ENCODE measurements around the gene SH3RF3.

Gene SH3RF3

DNA sequence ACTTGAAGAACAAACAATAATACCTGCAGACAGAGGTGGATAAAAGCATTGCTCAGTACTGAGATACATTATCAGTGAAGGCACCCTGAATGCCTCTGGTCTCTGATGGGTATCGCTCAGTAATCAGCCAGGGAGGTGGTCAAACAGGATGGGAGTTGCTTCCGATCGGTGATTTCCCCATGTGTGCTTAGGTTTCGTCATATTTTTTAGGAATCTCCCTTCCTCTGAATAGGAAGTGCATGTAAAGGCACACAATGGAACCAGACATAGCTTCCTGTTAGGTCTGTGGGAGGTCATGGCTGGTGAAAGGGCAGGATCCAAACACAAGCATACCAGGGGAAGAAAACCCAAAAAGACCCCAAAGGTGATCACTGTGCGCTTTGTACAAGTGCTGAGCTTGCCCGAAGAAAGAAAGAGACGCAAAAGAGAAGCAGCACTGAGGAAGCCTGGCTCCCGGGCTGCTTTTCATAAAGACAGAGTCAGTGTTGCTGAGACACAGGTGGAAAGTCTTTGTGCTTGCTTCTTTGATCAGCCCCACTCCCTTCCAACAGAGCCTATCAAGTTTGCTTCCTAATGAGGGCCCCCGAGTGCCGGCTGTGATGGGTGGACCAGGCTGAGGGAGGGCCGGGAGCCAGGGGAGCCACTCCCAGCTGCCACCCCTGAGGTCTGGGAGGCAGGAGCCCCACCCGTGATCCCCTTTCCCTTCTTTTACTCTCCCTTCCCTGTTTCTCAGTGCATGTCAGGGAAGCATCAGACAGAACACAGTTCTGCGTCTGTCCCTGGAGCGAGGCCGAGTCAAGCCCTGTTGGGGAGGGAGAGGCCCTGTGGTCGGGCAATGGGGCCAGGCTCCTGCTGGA lies 138.2 kb downstream of the SH3RF3 start:
- DNase-seq, result no peak

GRCh38 chr2:109268916-109269315 lies 139.9 kb downstream of the SH3RF3 start:
- no peak for DNase-seq

DNA sequence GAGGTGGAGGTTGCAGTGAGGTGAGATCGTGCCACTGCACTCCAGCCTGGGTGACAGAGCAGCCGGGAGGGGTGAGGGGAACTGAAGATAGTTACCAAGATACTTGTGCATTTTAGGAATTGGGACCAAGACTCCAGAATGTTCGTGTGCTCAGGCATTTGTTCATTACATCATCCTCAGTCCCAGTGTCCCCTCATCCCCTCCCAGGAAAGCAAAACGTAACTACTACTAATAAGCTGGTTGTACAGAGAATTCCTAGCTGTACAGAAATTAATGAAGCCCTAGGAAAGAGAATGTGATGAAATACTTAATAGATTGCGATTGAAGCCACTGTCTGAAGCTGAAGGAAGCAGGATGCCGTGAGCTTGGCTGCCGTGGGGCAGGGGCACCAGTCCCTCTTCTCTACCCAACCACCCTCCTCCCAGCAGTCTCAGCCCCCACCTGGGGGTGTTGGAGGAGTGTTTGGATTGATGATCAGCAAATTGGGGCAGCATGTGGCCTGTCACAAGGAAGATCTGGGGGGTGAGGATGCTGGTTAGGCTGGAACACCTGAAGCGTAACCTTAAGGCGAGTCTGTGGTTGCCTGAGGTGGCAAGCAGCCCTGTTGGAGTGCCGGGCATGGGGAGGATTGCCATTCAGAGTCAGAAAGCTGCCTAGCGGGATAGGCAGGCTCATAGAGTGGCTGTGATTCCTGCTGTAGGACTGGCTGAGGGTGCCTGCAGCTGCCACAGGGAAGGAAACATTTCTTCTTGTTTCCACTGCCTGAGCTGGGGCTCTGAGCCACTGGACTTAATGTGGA lies 140.9 kb downstream of the SH3RF3 start:
- no peak for DNase-seq

DNA sequence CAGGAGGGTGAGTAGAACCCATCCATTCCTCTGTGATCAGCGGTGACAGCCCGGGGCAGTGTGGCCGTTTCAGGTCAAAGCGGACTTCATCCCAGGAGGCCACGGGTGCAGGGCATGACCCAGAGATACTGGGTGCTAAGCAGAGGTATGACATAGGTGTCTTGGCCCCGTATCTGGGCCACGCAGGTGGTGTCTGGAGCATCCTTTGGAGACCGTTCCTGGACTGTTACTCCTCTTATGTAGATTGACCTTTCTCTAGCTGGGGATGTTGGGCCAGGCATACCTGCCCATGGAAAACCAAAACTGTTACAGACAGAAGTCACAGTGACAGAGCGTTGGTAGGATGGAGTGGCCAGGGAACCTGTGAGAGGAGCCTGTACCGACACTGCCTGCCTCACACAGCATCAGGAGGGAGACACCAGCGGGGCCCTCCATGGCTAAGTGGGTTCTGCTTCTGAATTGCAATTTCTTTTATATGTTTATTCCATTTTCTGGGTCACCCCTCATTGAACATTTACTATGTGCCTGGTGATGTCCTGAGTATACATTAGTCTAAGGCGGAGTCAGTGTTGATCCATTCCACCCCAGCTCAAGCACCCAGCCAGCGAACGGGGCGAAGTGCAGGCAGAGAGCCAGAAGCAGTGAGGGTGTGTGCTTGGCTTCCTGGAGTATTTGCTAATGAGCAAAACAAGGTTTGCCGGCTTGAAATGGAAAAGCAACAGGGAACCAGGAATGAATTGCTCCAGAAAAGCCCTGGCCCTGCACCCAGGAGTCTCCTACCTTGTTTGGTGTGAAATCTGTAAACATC lies 141.7 kb downstream of the SH3RF3 start:
- no peak for DNase-seq

- DNase-seq, result no peak
Measured at GRCh38 chr2:109271920-109272319, 142.9 kb downstream of the SH3RF3 start.

DNA sequence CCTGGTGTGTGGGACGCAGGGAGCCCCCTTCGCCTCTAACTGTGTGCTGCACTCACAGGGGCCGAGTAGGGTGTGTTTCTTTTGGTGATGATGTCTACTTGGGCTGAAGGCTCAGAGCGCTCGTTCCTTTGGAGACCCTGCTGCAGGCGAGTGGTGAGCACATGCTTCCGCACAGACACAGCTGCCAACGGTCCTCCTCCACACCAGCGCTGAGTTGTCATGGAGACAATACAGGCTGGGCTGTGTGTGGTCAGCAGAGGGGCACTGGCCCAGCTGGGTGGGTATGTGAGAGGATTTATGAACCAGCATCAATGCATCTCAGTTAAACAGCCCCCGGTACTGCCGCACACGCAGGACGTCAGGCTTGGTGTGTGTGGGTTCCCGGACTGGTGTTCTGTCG lies 143.5 kb downstream of the SH3RF3 start:
- no peak for DNase-seq

GRCh38 chr2:109275120-109276012 lies 146.4 kb downstream of the SH3RF3 start:
- DNase-seq, result no peak

DNA sequence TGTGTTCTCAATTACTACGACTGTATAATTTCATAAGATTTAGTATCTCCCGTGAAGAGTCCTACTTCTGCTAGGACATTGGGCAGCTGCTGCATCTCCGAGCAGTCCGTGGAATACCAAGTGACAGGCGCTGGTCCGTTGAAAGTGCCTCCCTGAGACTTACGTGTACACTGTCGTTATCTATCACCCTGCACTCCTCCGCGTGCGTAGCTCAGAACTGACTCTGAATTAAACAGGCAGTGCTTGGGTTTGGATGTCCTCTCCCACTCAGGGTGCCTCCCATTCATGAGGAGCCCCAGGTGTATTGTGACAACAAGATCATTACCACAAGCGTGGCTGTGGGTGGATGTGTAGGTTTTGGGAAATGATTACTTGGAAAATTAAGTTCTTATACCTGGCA lies 148.4 kb downstream of the SH3RF3 start:
- DNase-seq, result no peak

DNA sequence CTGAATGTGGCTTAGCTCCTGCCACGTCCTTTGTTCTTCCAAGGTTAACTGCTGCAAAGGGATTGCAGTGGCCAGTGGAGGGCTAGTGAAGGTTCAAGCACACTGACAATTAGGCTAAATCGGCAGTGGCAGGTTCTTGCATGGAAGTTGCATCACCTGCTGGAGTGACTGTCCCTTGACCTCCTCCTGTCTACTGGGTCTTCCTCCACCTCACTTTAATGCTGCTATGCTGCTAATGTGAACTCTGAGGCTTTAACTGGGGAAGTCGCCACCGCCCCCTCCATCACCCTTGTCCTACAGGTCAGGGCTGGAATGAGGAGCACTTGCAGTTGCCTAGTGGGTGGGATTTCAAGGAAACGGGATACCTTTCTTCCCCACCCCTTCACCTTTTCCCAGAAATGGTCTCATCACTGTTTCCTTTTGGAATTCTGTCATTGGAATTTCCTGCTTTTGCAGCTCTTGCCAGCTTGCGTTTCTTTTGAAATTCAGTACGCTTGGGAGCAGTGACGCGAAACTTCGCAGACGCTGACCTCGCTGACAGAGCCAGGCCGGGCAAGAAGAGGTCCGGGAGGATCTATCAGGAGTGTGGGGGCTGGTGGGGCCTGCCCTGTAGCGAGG lies 150.3 kb downstream of the SH3RF3 start:
- no peak for DNase-seq

DNA sequence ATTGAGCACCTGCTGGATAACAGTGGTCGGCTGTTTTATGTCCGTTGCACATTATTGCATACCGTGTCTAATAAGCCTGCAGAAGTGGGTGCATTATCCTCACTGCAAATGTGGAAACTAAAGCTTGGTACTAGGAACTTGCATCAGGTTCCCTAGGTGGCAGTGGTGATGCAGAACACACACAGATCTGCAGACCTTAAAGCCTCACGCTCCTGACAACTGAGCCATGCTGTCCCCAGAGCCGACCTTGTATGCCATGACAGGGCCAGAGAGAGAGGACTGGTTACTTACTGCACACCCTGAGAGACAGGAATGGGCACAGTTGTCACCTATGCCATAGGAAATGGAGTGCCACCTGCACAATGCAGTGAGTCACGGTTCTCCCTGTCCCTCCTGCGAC lies 151.8 kb downstream of the SH3RF3 start:
- no peak for DNase-seq

DNA sequence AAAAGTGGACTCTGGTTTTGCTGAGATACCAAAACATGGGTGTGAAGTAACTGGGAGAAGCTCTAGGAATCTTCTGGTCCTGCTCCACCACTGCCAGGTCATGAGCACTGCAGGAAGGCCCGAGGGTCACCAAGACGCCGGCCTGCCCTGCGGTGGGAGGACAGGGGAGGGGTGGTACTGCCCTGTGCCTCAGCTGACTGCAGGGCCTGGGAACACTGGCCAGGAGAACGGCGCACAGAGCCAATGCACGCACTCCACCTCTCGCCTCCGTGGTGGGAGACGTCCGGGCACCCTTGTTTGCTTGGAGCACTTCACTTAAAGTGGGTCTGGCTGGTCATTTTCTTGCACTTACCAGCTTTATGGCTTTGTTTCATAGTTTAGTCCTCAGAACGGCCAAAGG lies 153.4 kb downstream of the SH3RF3 start:
- DNase-seq, result no peak

GRCh38 chr2:109282865-109283264 lies 153.9 kb downstream of the SH3RF3 start:
- DNase-seq, result no peak

GRCh38 chr2:109284826-109285225 lies 155.8 kb downstream of the SH3RF3 start:
- DNase-seq, result no peak

DNA sequence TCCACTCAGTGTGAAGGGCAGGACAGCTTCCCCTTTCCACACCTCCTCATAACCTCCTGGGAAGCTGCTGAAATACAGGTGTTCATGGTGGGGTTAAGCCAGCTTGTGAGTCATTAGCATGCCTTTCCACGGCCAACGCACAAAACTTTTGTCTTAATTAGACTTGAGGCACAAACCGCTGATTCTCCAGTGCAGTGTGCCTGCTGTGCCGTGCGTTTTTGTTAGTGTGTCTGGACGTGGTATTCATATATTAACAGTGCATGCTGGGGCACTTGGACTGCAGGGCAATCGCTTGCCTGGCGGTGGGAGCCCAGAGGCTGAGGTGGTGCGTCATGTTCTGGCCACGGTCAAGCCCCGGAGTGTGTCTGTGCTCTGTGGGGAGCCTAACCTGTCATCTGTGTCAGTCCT lies 156.2 kb downstream of the SH3RF3 start:
- DNase-seq, result no peak

- no peak for DNase-seq
Measured at GRCh38 chr2:109287413-109287812, 158.4 kb downstream of the SH3RF3 start.

DNA sequence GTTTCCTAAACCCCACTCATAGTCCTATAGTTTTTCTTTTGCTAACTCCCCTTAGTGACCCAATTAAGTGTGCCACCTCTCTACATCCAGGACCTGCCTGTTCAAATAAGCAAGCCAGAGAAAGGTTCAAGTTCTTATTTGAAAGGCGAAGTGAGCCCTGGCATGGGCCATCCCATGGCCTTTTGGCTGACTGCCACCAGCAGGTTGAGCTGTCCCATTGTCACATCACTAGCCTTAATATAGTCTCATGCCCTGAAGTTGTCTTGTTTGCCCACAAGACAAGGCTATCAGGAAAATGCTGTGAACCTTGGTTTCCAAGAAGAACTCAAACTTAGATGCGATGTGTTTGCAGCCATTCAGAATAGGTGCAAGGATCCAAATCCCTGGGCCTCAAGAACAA lies 158.8 kb downstream of the SH3RF3 start:
- no peak for DNase-seq

DNA sequence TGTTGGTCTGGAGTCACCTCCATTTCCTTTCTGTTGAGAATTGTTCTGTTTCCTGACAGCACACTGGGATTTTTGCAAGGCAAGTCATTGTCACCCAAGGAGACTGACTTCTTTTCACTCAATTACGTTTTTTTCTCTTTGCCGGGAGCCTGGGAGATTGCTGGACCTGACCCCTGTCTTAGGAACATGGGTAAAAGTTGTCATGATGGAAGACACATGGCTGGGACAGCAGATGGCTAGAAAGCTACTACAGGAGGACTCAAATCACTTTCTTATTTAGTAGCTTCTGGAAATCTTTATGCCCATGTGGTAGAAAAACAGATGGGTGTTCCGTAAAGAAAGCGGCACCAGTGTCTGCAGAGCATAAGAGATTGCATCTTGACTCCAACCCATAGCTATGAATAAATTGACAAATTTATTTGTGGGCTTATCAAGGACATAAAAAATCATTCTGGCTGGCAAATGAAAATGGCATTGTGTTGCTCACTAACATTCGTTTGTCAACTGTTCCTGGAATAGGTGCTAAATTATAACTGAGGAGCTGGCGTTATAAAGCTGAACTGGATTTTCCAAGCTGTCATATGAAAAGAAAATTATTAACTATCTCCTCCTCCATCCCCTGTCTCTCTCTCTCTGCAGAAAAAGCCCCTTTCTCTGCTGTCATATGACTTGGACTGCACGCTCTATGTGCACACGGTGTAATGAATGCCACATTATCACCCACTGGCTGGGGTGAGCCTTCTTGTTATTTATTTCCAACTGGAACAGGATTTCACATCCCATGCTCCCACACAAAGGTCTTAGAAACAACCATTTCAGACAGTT lies 159.8 kb downstream of the SH3RF3 start:
- DNase-seq, result no peak

GRCh38 chr2:109289504-109290222 lies 160.7 kb downstream of the SH3RF3 start:
- no peak for DNase-seq

DNA sequence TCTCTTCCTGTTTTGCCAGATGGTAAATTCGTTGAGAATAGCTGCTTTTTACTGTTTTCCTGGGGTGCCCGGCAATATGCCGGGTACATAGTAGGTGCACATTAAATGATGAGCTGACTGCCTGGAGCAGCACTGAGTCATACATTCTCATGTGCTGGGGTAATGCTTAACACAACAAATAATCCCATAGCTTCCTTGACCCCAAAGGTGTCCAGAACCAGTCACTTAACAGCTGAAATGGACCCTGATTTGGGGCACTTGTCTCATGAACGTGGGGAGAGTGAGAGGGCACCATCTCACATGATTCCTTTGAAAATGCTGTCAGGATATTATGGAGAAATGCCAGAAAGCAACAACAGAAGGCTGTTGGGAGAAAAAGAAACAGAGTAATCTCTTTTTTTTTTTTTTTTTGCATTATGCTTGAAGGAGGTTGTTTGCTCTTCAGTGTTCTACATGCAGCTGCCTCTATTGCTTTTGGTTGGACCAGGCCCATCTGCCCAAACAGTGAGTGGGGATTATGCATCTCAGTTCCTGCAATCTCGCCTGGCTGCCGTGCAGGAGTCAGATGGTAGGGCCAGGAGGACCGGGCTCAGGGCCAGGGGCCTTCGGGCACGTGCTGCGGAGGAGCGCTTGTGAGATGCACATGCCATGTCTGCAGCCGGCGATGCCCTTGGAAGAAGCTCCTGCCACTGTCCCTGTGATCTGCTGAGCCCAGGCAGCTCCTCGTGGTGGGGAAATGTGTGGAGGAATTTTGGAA lies 162.1 kb downstream of the SH3RF3 start:
- DNase-seq, result no peak

All from SW 1271 (cell line).